Measurements from ENCODE around the gene LRPPRC.

DNA sequence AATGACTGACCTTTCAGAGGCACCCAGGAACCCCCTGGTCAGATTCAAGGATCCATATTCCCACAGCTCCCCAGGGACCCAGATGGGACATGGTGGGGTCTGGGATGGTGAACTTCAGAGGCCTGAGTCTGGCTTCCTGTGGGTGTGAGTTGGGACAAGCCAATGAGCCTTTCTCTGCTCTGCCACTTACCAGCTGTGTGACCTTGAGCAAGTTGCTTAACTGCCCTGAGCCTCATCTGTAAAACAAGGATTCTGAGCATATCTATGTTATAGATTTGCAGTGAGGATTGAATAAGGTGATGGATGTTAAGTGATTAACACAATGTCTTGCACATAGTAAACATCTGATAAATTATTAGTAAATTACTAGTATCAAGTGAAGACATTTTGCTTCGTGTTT is 150.6 kb downstream of the LRPPRC start:
- TF ChIP-seq, protein P1, sequence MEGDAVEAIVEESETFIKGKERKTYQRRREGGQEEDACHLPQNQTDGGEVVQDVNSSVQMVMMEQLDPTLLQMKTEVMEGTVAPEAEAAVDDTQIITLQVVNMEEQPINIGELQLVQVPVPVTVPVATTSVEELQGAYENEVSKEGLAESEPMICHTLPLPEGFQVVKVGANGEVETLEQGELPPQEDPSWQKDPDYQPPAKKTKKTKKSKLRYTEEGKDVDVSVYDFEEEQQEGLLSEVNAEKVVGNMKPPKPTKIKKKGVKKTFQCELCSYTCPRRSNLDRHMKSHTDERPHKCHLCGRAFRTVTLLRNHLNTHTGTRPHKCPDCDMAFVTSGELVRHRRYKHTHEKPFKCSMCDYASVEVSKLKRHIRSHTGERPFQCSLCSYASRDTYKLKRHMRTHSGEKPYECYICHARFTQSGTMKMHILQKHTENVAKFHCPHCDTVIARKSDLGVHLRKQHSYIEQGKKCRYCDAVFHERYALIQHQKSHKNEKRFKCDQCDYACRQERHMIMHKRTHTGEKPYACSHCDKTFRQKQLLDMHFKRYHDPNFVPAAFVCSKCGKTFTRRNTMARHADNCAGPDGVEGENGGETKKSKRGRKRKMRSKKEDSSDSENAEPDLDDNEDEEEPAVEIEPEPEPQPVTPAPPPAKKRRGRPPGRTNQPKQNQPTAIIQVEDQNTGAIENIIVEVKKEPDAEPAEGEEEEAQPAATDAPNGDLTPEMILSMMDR (conservative IDR thresholded peaks at IDR 0.05): no peak
- no peak for TF ChIP-seq EZH2 (IDR thresholded peaks at IDR 0.05; ENCODE audit: low read depth)

Data from PC-9 (cell line).